SW 1271 (cell line): ENCODE data around the gene PNLDC1.

Source experiments
- DNase-seq, 2 experiments: peaks; one replicate each; lab custom pipeline; 2025; lab: John Stamatoyannopoulos, UW

PNLDC1 gene, protein sequence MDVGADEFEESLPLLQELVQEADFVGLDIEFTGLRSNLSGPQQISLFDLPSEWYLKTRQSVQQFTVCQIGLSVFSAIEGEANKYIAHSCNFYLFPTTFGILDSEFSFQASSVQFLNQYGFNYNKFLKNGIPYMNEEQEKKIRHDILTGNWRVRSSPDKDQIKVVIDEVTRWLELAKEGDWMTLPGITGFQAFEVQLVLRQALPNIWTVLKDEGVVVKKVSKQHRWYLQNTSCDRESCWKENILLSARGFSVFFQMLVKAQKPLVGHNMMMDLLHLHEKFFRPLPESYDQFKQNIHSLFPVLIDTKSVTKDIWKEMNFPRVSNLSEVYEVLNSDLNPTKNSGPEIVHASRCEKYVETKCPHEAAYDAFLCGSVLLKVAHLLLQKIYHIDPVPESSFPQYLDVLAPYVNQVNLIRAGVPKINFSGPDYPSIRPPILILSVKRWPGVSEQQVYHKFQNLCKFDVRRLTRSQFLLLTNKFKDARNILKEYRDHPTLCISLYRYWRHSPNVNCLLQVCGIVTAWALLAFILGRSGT

GRCh38 chr6:159800141-159800865, at the start of gene PNLDC1:
Gene PNLDC1, plus strand, starts transcription at chr6:159800276. Its CDS starts 32 bp downstream, at chr6:159800308.
- no peak for DNase-seq

DNA sequence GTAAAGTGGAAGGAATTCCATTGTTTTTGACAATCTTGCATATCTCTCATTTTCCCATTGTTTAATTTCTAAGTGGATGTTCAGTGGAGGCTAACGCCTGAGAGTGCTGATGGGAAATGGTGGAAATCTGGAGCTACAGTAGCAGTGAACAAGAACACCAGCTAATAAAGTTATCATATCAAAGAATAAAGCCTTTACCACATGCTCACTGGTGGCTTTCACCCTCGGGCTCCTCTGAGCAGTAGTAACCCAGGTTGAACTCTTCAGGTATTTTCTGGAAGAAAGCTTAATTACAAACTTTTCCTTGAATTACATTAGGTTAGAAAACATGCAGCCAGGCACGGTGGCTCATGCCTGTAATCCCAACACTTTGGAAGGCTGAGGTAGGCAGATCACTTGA, 48.6 kb upstream of the PNLDC1 start:
- DNase-seq, result no peak

DNA sequence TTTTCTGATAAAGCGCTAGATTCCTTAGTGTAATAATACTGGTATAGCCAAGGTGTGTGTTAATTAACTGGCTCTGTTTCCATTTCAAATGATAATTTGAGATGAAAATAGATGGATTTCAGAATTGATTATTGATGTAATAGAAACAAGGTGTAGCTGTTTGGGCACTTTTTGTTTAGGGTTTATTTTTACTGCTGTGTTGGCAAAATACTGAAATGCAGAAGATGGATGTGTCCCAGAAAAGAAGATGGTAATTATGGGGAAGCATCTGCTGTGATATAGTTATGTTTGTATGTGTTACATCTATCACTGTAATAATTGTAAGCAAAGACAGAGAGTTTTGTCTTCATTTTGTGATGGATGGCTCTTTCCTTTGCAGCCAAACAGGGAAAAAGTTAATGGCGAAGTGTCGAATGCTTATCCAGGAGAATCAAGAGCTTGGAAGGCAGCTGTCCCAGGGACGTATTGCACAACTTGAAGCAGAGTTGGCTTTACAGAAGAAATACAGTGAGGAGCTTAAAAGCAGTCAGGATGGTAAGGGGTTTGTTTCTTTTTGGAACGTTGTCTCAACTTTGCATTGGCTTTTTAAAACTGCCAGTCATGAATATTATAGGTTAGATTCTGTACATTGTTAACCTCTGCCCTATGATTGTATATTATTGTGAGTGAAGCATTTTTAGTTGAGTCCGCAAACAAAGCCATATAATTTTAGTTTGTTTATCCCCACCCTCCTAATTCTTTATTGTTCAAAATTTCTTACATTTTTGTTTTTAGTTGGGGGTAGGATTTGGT, 46.8 kb upstream of the PNLDC1 start:
- no peak for DNase-seq

- no peak for DNase-seq
These were observed 45.7 kb upstream of the PNLDC1 start for GRCh38 chr6:159754401-159754800.

GRCh38 chr6:159754959-159755914, 44.8 kb upstream of the PNLDC1 start:
- no peak for DNase-seq

DNA sequence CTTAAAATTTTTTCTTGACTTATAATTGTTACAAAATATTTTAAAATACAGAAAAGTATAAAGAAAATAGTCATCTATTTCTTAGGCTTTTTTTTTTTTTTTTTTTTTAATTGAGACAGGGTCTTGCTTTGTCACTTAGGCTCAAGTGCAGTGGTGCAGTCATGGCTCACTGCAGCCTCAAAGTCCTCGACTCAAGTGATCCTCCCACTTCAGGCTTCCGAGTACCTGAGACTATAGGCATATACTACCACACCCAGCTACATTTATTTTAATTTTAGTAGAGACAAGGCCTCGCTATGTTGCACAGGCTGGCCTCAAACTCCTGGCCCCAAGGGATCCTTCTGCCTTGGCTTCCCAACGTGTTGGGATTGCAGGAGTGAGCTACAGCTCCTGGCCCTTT, 43.6 kb upstream of the PNLDC1 start:
- no peak for DNase-seq

DNA sequence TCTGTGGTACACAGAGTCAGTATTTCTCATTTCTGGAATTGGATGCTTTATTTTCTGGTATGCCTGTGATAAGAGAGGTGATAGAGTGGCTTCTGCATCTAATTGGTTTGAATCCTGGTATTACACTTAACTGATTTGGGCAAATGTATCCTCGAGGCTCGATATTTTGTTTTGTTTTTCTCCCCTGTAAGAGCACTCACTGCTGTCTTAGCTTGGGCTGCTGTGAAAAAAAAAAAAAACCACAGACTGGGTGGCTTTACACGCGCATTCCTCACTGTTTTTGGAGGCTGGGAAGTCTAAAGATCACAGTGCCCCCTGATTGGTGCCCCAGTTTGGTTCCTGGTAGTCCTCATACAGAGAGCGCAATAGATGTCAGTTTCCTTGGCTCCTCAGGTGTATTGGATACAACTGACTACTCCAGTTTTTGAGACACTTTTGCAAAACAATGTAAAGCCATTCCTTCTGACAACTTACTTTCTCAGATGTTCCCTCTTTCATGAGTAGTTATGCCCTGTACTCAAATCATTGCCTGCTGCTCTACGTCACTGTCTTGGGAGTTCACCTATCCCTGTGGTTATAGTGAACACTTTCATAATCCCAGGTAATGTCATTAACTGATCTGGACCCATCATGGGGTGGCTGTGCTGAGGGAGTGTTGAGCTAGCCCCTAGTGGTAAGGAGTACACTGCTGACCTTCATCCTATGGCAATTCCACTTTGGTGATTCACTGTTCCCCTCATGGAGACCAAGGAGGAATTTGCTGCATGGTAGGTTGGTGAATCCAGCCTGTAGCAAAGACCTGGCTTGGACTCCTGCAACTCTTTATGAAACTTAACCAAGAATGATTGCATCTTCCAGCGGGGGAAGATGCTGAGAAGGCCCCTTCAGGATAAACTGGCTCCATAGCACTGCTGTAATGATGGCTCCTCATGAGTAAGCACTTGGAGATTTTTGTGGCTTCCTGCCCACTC, 41.8 kb upstream of the PNLDC1 start:
- peak; percentile 9 to 39 for DNase-seq

GRCh38 chr6:159759645-159760044, 40.4 kb upstream of the PNLDC1 start:
- no peak for DNase-seq

DNA sequence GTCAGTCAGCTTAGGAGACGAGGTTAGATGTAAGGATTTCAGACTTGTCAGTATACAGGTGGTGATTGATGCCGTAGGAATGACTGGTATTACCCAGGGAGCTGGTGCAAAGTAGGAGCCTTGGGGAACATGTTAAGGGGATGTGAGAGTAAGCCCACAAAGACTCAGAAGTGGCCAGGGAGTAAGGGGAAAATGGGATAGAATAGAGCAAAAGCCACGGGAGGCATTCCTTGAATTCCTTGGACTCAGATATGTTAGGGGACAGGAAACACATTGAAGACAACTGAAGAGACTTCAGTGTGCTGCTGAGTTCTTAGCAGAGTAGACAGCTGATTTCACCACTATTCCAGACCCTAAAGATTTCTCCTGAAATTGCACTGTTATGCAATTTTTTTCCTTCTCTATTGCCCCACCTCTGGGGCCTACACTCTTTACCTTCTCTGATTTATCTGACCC, 39.4 kb upstream of the PNLDC1 start:
- DNase-seq, result peak; percentile 46 to 71

GRCh38 chr6:159761129-159761872, 38.8 kb upstream of the PNLDC1 start:
- DNase-seq, result peak in 1 of 2 experiments; percentile 40

DNA sequence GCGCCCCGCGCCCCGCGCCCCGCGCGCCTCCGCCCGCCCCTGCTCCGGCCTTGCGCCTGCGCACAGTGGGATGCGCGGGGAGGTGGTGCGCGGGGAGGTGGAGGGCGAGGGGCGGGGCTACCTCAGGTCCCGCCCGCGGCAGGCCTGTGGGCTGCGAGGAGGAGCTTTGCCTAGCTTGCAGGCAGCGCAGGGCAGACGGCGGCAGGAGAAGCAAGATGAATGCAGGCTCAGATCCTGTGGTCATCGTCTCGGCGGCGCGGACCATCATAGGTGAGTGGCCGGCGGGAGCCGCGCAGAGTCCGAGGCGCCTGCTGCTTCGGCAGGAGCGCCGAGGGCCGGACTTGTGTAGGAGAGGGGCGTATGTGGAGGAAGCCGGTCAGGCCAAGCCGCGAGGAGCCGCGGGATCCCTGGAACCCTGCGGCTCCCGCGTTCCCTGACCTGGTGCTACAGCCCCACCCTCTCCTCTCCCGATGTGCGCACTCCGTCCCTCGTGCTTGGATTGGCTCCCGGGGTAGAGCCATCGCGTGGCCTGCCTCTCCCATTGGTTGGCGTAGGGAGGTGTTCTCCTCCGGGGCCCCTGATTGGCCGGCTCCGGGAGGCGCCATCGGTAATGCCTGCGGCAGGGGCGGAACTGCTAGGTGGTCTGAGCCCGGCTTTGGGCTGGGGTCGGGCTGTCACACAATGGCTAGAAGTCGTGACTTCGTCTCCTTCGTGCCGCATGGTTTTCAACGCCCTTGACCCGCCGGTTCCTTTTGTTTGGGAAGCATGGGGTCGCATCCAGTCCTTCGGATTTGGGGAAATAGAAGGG, 38.0 kb upstream of the PNLDC1 start, which contains the start of gene ACAT2:
Gene ACAT2, plus strand, starts transcription at position 173 of the 808 bp plus-strand sequence. Its CDS starts 43 bp downstream, at position 216.
- DNase-seq, result peak; percentile 87 to 91

GRCh38 chr6:159762681-159763293, 37.3 kb upstream of the PNLDC1 start:
- DNase-seq, result no peak

DNA sequence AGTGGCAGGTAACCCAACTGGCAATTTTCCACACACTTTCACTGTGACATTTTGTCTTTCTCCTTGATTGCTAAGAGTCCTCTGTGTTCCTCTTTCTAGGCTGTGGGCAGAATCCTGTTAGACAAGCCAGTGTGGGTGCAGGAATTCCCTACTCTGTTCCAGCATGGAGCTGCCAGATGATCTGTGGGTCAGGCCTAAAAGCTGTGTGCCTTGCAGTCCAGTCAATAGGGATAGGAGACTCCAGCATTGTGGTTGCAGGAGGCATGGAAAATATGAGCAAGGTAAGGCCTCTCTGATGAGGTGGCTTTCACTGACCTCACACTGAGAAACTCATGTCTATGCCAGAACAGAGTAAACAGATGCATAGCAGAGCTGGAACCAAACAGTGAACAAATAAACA, 33.2 kb upstream of the PNLDC1 start:
- DNase-seq, result no peak

DNA sequence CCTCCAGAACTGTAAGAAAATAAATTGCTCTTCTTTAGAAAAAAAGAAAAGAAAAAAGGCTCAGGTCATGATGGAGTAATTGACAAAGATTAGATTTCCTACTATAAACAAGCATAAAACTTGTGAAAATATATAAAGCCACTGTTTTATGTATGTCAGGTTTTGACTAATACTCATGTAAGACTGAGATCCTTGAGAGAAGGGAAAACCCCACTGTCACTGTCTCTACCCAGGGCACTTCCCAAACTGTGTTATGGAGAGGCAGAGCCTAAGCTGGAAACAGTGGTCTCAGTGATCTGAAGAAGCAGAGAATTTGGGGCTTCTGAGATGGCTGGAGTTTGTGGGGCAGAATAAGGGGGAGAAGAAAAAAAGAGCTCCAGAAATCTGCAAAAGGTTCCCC, 30.6 kb upstream of the PNLDC1 start:
- no peak for DNase-seq

GRCh38 chr6:159772196-159772595, 27.9 kb upstream of the PNLDC1 start:
- no peak for DNase-seq

DNA sequence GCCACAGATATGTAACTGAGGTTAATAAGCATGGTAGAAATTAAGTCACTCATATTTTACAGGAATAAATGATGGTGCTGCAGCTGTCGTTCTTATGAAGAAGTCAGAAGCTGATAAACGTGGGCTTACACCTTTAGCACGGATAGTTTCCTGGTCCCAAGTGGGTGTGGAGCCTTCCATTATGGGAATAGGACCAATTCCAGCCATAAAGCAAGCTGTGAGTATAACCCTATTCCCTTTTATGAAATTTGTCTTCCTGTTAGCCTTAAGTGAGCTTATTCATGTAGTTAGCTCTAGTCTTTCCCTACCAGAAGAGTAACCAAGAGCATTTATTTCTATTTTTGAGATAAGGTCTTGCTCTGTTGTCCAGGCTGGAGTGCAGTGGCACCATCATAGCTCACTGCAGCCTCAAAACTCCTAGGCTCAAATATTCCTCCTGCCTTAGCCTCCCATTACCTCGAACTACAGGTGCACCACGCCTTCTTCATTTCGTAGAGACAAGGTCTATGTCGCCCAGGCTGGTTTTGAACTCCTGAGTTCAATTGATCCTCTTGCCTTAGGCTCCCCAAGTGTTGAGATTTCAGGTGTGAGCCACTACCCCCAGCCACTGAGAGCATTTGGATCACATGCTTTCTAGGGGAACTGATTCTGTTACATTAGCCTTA, 22.7 kb upstream of the PNLDC1 start:
- DNase-seq, result no peak

DNA sequence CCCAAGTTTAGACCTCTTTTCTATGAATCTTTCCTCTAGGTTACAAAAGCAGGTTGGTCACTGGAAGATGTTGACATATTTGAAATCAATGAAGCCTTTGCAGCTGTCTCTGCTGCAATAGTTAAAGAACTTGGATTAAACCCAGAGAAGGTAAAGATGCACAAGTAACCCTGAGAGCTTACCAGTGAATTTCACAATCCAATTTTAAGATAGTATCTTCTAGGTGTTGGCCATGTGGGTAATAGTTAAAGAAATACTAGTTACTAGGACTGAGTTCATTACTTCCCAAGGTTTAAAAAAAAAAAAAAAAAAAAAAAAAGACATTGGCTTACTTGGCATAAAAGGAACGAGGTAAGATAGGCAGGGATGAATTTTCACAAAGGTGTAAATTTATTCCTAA, 21.9 kb upstream of the PNLDC1 start:
- no peak for DNase-seq
